ENCODE results near the gene RBM20.

DNA sequence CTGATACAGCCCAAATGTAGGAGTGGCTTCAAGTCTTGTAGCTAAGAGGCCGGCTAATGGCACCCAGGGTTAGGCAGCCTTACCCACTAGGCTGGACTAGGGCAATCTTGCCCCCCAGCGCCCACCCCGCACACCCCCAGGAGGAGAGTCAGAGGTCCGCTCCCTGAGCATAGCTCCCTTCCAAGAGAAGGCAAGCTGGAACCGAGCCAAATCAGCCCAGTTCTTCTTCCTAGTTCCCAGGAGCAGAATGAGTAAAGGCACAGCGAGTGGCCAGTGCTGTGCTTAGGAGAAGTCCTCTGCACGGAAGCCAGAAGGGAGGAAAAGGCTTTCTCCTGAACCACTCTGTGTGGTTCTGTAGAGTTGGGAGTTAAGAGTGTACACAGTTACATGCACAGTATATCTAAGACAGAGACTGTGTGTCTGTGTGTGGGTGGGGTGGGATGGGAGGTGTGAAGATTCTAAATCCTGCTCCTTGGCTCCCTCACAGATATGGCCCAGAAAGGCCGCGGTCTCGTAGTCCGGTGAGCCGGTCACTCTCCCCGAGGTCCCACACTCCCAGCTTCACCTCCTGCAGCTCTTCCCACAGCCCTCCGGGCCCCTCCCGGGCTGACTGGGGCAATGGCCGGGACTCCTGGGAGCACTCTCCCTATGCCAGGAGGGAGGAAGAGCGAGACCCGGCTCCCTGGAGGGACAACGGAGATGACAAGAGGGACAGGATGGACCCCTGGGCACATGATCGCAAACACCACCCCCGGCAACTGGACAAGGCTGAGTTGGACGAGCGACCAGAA is 167.8 kb downstream of the RBM20 start:
- TF ChIP-seq EP300 (IDR thresholded peaks at IDR 0.05), result no peak
- TF ChIP-seq CTCF (IDR thresholded peaks at IDR 0.05), result no peak
- no peak for TF ChIP-seq POLR2A (IDR thresholded peaks at IDR 0.05)
- TF ChIP-seq POLR2AphosphoS5 (IDR thresholded peaks at IDR 0.05), result no peak

Measured in stomach (tissue), 4 donors.